Panc1 (cell line): ENCODE results near the gene STOX2.

Source experiments
- CTCF ChIP-seq: fragments of 450-650 bp; IDR thresholded peaks from 2 replicates; pipeline ENCODE4 v1.5.1; 2017; ENCODE audit warnings: mild to moderate bottlenecking
- POLR2AphosphoS5 ChIP-seq: IDR thresholded peaks from 2 replicates; pipeline ENCODE4 v1.6.1; 2012; ENCODE audit warnings: mild to moderate bottlenecking, low read depth, low read length, moderate library complexity
- REST ChIP-seq, 2 experiments: IDR thresholded peaks; 2 replicates each; pipeline ENCODE4 v1.6.1; 2011 to 2012; ENCODE audit warnings: low read depth in 2 of 2, control low read depth in 1 of 2, low read length in 1 of 2, mild to moderate bottlenecking in 1 of 2, moderate library complexity in 1 of 2; ENCODE audit not compliant: insufficient read depth in 1 of 2
- TCF7L2 ChIP-seq: IDR thresholded peaks from 2 replicates; pipeline ENCODE4 v1.6.1; 2011; ENCODE audit warnings: mild to moderate bottlenecking, low read depth, low read length, inconsistent platforms

GRCh38 chr4:183989931-183990330, 84.8 kb downstream of the STOX2 start:
- TF ChIP-seq CTCF (no peak), POLR2AphosphoS5 (no peak), TCF7L2 (no peak), REST (IDR thresholded peaks at IDR 0.05; ENCODE audit: insufficient read depth in 1 of 2, low read depth in 2 of 2, low read length in 1 of 2) (no peak)
